ENCODE results near the gene ITGB7.

Gene ITGB7

DNA sequence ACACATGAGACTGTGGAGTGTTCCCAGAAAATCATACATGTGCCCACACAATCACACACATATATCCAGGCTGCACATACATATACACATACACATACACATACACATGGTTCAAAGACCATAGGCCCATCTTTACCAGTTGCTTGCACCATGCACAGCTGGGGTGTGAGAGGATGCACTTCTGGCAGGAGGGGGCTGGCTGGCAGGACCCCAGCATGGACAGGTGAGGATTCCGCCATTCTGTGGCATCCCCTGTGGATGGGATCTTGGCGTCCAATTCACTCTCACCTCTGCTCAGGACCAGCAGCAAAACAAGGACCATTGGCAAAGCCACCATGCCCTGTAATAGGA, 7.0 kb downstream of the ITGB7 start:
- in situ Hi-C loops (cut with HindIII; ENCODE audit: low sequenced_read_pairs): no loop called here

DNA sequence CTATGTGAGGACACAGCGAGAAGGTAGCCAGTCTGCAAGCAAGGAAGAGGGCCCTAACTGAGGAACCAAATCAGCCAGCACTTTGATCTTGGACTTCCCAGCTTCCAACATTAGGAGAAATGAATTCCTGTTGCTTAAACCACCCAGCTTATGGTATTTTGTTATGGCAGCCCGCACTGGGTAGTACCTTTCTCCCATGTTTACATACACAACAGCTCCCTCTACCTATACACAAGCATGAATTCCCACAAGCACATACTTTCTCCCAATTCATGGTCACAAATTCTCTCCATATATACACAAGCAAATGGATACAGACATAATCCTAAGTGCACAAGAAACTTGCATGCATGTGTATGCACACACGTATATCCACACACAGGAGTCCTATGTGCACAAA, 7.4 kb downstream of the ITGB7 start:
- in situ Hi-C loops (cut with HindIII; ENCODE audit: low sequenced_read_pairs): loop anchor here (10.0 kb wide), 1 partner anchor 125 kb away; the partner anchor contains the start of gene SPRYD3

DNA sequence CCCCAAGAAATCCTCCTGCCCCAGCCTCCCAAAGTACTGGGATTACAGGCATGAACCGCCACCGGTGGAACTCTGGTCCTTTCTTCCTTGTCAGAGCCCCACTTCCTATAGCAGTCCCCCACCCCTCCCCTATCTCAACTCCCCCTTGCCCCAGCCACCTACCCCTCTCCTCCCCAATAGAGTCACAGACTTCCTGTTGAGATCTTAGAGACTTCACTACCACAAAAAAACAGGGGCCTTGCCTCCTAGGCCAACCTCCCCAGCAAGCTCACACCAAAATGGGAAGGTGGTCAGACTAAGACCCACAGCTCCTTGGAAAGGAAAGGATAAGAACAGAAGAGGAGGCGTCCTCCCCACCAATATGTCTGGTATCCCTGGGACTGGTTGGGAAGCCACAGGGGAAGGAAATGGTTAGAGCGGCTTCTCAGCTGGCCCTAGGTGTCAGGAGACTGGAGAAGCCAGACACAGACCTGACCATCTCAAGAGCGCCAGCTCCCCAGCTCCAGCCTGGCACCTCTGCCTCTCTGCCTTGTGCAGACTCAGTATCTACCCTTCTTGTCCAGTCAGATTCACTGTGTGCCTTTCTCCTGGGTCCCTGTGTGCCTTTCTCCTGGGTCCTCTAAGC, 8.5 kb downstream of the ITGB7 start:
- in situ Hi-C loops (cut with HindIII; ENCODE audit: low sequenced_read_pairs): loop anchor here (10.0 kb wide), 1 partner anchor 124 kb away; the partner anchor contains the start of gene SPRYD3

DNA sequence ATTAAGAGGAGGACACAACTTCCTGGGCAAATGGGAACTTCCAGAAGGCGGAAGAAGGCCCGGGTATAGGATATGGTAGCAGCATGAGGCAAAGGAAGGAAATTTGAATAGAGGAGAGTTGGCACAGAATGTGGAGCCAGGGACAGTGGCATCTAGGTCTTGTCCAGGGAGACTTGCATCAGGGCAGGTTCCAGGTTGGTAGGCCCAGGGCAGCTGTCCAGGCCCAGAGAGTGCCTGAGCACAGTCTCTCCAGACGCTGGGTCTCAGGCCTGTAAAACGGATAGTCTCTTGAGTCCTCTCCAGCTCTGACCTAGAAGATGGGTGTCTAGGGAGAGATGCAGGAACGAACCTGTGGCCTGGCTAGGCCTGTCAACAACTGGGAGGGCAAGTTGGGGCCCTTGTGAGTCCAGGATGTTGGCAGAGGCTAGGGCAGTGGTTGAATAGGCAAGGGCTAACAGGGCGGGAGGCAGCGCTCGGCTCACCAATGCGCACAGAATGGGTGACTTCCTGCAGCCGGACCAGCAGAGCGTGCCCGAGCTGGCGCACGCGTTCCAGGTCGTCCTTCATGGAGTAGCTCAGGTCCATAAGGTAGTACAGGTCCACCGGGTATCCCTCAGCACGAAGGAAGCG, 9.9 kb downstream of the ITGB7 start:
- in situ Hi-C loops (cut with HindIII; ENCODE audit: low sequenced_read_pairs): loop anchor here (10.0 kb wide), 1 partner anchor 122 kb away; the partner anchor contains the start of gene SPRYD3

DNA sequence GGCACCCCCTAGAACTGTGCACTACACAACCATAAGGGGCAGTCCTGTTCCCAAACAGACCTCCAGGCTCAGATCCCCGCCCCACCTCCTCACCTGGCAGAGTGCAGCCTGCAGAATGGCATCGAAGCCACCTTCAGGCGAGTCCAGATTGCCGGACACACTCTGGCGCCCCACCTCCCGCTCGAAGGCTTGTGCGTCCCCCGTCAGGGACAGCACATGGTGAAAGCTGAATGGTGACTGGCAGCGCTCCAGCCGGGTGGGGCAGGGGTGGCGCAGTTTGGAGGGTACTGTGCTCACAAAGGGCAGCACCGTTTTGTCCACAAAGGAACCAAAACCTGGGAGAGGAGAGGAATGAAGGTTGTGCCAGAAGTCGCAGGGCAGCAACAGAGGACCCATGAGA, 10.6 kb downstream of the ITGB7 start:
- in situ Hi-C loops (cut with HindIII; ENCODE audit: low sequenced_read_pairs): loop anchor here (10.0 kb wide), 1 partner anchor 122 kb away; the partner anchor contains the start of gene SPRYD3

DNA sequence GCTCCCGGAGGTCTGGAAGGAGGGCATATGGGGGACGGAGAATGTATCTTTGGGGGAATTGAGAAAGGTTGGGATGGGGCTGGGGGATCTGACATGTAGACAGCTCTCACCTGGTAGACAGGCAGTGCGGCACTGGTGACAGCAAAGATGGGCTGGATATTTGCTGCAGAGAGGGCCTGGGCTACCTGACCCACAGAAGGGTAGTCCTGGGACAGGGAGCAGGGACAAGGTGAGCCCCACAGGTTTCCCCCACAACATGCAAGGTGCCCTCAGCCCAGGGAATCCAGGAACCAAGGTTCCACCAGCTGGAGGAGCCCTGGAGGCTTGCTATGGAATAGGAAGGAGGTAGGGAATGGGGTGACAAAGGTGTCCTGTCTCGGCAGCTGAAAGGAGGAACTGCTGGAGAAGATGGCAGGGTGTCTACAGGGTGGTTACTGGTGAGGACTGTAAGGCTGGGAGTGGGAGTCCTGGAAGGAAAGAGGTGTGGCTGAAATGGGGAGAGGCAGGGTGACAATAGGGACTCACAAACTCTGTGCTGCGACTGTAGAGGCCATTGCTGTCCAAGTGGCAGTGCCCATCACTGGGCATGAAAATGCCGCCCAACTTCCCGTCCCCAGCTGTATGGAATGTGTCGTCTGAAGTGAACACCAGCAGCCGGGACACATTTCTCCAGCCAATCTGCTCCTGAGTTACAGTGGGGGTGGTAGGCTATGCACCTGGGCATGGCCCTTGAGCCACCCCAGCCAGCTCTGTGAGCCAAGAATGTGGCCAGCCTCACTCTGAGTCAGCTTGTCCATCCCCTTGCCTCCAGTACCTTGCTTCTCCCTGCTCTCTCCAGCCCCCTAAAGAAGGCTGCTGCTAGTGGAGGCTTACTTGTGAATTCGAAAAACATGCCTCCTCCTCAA, 11.3 kb downstream of the ITGB7 start:
- in situ Hi-C loops (cut with HindIII; ENCODE audit: low sequenced_read_pairs): loop anchor here (10.0 kb wide), 1 partner anchor 121 kb away; the partner anchor contains the start of gene SPRYD3

DNA sequence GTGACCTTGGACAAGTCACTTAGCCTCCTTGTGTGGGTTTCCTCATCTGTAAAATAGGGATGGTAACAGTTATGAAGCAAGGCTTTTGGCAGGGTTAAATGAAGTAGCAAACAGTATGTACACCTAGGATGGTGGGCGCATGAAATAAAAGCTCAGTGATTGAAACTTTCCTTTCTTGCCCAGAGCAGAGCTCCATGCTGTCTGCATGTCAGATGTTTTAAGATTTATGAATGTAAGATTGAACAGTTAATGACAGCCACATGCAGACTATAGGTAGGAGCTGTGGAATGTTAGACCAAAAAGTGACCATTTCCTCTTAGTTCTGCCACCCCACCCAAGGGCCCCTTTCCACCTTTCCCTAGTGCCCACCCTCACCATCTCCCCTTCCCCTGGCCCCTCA, 12.1 kb downstream of the ITGB7 start:
- in situ Hi-C loops (cut with HindIII; ENCODE audit: low sequenced_read_pairs): loop anchor here (5.0 to 10.0 kb wide), 2 partner anchors 38 to 120 kb away; partner anchors contain the start of gene SPRYD3

DNA sequence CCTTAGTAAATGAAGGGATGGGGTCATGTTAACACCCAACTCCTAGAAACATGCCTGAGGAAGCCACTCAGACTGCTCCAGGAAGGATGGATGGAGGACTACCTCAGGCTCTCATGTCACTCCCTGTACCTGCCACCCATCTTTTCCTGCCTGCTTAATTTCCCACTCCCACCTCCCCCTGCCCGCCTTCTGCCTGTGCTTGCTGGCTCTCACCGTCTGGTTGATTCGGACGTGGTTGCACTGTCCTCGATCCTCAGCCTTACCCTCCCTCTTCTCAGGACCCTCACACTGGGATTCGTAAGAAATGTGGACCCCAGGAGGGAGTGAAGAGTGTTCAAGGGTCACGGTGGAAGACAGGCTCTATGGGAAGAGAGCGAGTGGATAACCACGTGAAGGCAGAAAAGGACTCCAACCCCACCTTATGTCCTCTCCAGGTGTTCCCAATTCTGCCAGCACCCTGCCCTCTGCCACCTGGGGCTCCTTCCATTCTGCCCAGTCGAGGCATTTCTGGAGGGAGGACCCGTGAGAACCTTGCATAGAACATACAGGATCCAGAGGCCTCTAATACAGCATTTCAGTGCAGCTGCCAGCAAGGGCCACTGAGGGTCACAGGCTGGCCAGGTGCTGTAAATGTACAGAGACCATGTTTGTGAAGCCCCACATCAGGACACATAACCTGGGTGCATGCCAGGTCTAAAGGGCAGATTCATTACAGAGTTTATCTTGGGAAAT, 12.9 kb downstream of the ITGB7 start:
- in situ Hi-C loops (cut with HindIII; ENCODE audit: low sequenced_read_pairs): loop anchor here (5.0 to 10.0 kb wide), 2 partner anchors 37 to 119 kb away; partner anchors contain the start of gene SPRYD3

DNA sequence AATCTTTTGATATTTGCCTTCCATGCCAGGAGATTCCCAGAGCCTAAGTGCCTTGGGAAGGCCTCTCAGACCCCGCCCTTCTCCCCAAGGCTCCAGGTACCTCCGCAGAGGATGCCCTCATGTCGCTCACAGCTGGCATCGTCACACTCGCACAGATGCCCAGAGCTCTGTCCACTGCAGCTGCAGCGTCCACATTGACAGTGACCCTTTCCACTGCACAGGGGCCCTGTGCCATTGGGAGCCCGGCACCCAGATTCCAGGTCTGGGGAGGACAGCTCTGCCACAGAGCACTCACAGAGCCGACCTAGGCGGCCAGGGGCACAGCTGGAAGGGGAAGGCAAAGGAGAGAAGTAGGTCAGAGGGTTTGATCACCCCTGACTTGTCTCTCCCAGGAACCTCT, 14.0 kb downstream of the ITGB7 start:
- in situ Hi-C loops (cut with HindIII; ENCODE audit: low sequenced_read_pairs): loop anchor here (5.0 to 10.0 kb wide), 2 partner anchors 36 to 118 kb away; partner anchors contain the start of gene SPRYD3

DNA sequence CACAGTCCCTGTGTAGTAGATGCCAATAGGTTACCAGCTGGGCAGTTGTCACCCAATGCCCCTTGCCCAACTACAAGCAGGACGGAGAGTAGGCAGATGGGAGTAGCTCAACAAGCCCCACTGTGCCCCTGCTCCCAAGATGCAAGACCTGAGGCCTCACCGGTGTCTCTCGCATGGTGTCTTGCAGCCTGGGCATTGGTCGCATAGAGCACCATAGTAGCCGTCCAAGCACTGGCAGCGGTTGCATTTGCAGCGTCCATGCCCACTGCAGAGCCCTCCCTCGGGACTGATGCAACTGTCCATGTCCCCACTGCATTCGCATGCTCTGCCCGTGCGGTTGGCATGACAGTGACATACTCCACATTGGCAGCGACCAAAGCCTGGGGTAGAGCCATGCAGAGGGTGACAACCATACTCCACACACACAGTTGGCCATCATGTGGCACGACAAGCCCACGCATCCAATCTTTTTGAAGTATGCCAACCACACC, 14.5 kb downstream of the ITGB7 start:
- in situ Hi-C loops (cut with HindIII; ENCODE audit: low sequenced_read_pairs): loop anchor here (5.0 to 10.0 kb wide), 2 partner anchors 35 to 118 kb away; partner anchors contain the start of gene SPRYD3

DNA sequence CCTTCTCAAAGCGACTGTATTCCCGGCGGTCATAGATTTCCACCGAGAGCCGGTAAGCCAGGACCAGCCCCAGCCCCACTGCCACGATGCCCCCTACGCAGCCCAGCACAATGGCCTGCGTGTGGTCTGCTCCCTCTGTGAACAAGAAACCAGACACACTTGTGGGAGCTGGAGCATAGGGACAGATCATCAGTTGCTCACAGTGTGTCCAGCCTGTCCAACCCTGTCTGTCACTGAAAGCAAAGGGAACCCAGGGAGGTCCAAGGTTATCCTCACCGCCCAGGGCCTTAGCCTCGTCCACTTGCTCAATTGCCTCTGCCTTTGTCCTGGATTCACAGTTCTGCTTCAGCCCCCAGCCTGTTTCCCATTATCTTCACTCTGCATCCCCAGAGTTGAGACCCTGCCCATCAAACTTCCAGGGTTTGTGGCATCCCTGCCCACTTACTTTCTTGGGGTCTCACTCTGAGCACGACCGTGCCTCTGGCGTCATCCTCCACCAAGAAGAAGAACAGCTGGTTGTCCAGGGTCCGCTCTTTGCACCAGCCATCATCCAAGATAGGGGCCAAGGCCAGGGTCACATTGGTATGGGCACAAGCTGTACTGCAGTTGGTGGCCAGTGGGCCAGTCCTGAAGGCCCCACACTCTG, 15.0 kb downstream of the ITGB7 start:
- in situ Hi-C loops (cut with HindIII; ENCODE audit: low sequenced_read_pairs): loop anchor here (5.0 to 10.0 kb wide), 2 partner anchors 35 to 117 kb away; partner anchors contain the start of gene SPRYD3

DNA sequence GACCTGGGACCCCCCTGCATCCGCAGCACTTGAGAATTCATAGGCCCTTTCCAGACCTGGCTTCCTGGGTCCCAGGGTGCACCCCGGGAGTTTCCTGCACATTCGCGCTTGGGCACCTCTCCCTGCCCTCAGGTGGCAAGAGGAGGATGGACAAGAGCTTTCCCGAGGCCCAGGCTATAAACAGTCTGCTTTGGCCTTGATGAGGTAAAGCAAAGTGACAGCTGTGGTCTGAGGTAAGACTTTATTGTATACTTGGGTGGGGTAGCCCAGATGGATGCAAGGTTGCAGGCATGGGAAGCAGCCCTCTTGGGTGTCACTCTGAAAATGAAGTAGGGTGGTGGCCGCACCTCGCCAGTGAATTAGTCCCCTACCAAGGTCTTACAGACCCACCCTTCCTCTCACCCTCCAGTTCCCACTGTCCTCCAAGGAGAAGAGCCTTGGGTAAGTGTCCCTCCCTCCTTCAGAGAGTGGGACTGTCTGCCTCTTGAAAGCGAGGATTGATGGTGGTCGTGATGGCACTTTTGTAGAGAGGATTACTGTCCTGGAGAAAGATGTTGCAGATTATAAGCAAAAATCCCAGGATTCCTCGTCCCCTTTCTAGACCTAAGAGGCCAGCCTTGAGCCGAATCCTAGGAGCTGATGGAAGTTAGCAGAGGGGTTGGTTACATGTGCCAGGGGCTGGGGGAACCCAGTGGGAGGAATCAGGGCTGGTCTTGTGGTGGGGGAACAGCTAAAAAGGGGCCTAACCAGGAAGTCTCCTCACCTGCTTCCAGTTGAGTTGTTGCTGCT, 15.8 kb downstream of the ITGB7 start:
- in situ Hi-C loops (cut with HindIII; ENCODE audit: low sequenced_read_pairs): loop anchor here (5.0 to 10.0 kb wide), 2 partner anchors 34 to 116 kb away; partner anchors contain the start of gene SPRYD3

DNA sequence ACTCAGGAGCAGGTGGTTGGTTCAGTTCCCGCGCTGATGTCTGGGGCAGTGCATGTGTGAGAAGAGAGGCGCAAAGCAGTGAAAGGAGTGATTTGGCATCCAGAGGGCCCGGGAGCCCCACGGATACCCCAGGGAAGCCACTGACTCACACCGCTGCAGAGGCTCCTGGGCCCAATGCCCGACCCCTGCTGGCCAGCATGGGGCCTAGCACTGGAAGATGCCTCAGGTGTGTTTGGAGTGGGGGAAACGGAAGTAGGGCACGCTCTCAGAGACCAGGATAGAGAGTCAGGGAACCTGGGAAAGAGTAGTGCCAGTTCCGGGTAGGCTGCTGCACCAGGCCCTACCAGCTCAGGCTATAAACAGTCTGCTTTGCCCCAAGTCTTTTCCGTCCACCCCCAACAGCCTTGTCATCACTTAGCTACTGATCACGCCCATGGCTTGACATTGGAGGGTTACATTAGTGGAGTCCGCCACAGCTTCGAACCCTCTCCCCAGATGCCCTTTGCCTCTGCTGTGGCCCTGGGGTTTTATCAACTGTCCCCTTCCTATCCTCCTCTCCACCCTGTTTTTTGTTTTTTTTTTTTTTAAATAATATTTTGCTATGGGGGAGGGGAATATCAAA, 16.8 kb downstream of the ITGB7 start:
- in situ Hi-C loops (cut with HindIII; ENCODE audit: low sequenced_read_pairs): loop anchor here (5.0 to 10.0 kb wide), 2 partner anchors 33 to 115 kb away; partner anchors contain the start of gene SPRYD3

DNA sequence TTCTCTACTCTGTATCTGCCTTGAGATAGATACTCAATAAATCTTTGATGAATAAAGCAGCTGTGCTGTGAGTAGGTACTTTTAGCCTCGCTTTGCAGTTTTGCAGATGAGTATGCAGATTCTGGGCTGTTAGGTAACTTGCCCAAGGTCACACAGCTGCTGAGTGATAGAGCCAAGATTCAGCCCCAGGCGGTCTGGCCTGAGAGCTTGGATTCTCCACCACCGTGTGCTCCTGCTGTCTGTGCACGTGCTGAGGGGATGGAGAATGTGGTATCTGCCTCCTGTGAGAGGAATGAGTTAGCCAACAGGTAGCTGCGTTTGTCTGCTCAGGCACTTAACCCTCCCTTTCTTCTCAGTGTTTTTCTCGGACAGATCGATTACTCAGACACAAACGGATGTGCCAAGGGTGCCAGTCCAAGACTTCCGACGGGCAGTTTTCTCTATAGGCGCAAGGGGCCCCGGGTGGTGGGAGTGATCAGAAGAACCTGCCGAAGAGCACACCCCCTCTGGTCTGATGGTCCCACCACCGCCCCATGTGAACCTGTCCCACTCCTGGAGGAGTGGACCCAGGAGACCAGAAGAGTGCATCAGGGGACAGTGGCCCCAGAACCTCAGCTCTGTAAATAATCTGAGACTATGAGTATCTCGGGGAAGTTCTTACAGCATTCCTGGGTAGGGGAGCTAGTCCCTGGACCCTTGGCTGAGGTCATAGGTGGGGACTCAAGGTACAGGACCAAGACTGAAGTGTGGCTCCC, 19.7 kb downstream of the ITGB7 start:
- in situ Hi-C loops (cut with HindIII; ENCODE audit: low sequenced_read_pairs): loop anchor here (10.0 kb wide), 1 partner anchor 53 kb away; no protein-coding TSS in a partner anchor

DNA sequence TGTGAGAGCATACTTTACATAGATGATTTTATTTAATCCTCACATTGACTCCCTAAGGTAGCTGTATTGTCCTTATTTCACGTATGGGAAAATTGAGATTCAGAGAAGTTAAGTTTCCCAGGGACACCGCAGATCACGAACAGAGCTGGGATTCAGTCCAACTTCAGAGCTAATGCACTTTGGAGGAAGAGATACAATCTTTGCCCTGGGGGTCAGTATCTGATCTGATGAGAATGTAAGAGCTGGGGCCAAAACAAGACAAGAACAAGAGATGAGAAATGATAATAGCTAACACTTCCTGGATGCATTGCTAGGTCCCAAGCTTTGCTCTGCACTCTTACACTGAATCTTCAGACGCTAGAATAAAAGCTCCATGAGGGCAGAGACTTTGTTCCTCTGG, 20.3 kb downstream of the ITGB7 start:
- in situ Hi-C loops (cut with HindIII; ENCODE audit: low sequenced_read_pairs): loop anchor here (10.0 kb wide), 1 partner anchor 52 kb away; no protein-coding TSS in a partner anchor

DNA sequence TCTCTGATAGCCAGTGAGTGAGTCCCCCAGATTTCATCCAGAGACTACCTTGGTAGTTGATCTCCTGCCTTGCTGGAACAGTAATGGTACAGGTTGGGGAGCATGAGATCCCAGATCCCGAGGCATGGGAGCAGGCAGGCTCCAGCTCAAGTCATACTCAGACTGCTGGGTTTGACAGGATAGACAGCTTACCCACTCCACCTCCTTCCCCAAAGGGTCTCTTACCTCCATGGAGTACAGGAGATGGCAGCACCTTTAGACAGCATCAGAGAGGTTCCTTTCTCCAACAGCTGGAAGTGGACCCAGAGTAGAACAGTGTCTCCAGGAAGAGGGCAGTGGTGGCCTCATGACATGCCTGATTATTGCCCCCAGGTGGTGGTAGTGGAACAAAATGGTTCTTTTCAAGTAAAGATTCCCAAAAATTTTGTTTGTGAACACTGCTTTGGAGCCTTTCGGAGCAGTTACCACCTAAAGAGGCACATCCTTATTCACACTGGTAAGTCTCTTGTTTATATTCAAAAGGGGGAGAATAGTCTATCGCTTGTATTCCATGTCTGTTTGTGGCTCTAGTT, 21.4 kb downstream of the ITGB7 start:
- in situ Hi-C loops (cut with HindIII; ENCODE audit: low sequenced_read_pairs): loop anchor here (10.0 kb wide), 1 partner anchor 51 kb away; no protein-coding TSS in a partner anchor

DNA sequence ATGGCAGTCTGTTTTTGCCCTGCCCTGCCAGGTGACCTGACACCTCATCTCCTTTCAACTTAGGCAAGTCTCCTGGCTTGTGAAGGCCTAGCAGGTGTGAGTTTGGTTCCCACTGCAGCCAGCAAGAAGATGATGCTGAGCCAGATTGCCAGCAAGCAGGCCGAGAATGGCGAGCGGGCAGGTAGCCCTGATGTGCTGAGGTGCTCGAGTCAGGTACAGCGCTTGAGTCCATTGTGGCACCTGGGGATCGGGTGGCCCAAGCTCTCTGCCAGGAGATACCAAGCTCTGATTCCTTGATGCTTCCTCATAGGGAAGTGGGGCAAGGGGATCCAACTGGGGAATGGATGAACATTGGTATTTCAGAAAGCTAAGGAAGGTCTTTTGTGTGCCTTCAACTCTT, 22.2 kb downstream of the ITGB7 start:
- in situ Hi-C loops (cut with HindIII; ENCODE audit: low sequenced_read_pairs): loop anchor here (10.0 kb wide), 1 partner anchor 50 kb away; no protein-coding TSS in a partner anchor
